ENCODE measurements around the gene PIK3R5.
"Not testable (repeated sequence)": the region's sequence is repeated elsewhere in the genome, so short reads cannot be mapped to it uniquely, and the experiment has no call there.

PIK3R5 gene

DNA sequence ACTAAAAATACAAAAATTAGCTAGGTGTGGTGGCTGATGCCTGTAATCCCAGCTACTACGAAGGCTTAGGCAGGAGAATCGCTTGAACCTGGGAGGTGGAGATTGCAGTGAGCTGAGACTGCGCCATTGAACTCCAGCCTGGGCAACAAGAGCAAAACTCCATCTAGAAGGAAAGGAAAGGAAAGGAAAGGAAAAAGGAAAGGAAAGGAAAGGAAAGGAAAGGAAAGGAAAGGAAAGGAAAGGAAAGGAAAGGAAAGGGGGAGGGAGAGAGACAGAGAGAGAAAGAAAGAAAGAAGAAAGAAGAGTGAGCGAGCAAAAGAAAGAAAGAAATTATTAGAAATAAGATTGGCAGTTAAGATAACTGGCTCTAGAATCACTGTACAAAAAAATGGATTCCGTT, 18.7 kb upstream of the PIK3R5 start:
- not testable (repeated sequence) for DNase-seq

DNA sequence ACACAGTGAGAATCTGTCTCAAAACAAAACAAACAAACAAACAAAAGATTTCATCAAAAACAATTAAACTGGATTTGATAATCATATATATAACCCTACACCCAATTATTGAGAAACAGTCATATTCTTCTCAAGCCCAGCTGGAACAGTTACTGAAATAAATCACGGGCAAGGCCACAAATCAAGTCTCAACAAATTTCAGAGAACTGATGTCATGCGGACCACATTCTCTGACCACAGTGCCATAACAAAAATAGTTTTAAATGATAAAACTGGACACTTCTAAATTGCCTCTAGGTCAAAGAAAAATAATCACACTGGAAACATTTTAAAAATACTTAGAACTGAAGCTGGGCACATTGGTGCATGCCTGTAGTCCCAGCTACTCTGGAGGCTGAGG, 15.9 kb upstream of the PIK3R5 start:
- no peak for DNase-seq

DNA sequence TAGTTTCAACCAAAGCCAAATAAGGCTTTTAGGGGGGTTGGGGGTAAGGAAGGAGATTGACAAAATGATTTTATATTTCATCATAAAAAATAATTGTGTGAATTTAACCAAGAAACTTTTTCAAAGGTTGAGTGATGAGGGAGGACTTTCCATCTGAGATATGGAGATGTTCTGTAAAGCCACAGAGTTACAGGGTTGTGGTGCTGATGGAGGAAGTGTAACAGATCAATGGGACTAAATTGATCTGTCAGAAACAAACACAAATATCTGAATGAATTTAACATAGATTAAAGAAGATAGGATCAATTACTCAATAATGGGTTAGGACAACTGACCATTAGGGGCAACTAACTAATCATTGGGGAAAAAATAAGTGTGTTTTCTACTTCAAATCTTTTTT, 14.2 kb upstream of the PIK3R5 start:
- no peak for DNase-seq

- DNase-seq = no peak
Observed at GRCh38 chr17:8976638-8977037, 11.1 kb upstream of the PIK3R5 start.

DNA sequence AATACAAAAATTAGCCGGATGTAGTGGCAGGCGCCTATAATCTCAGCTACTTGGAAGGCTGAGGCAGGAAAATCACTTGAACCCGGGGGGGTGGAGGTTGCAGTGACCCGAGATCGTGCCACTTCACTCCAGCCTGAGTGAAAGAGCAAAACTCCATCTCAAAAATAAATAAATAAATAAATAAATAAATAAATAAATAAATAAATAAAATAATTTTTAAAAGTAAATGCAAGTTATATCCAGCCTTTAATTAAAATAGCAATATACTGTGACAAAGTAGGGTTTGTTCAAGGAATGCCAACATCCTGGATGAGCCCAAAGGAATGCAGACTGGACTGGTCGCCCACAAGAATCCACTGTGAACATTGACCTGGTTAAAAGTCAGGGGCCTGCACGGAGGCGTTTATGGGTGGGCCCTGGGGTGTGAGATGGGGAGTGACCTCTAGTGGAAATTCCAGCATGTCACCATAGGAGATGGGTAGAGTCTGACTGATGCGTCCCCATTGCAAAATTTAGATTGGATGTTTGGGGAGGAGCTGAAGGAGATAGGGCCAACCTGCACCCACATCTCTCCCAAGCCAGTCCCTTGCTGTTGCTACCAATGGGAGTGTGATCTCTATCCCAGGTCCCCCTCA, 9.7 kb upstream of the PIK3R5 start:
- DNase-seq = no peak

GRCh38 chr17:8969901-8970300, 4.4 kb upstream of the PIK3R5 start:
- no peak for DNase-seq

DNA sequence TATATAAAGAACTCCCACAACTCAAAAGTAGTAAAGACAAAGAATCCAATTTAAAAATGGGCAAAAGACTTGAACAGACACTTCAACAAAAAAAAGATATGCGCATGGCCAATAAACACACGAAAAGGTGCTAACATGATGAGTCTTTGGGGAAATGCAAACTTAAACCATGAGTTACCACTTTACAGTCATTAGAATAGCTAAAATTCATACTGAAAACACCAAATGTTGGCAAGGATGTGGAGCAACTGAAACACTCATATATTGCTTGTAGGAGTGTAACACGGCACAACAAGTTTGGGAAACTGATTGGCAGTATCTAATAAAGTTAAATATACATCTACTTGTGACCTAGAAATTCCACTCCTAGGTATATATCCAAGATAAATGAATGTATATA, 3.0 kb upstream of the PIK3R5 start:
- DNase-seq = no peak

DNA sequence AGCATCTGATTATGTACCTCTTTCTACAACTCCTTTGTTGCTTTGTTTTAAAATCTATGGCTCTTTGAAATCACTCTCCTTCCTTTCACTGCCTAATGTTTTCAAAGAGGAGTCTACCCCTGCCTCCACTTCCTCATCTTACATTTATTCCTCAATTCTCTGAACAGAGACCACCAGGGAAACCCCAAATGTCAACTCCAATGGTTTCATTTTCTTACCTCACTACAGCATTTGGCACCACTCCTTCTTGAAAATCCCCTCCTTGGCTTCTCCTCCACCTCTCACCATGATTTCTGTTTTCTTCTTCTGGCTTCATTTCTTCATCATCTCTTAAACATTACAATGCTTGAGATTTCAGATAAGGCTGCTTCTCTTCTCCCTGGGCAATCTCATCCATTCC, 2.4 kb upstream of the PIK3R5 start:
- no peak for DNase-seq

- no peak for DNase-seq
Observed at GRCh38 chr17:8966926-8967325, 1.4 kb upstream of the PIK3R5 start.

- DNase-seq = no peak
Observed at GRCh38 chr17:8964801-8965393, 610 bp downstream of the PIK3R5 start.

GRCh38 chr17:8963647-8964258, 1.8 kb downstream of the PIK3R5 start:
- DNase-seq = no peak

GRCh38 chr17:8963014-8963413, 2.5 kb downstream of the PIK3R5 start:
- no peak for DNase-seq

DNA sequence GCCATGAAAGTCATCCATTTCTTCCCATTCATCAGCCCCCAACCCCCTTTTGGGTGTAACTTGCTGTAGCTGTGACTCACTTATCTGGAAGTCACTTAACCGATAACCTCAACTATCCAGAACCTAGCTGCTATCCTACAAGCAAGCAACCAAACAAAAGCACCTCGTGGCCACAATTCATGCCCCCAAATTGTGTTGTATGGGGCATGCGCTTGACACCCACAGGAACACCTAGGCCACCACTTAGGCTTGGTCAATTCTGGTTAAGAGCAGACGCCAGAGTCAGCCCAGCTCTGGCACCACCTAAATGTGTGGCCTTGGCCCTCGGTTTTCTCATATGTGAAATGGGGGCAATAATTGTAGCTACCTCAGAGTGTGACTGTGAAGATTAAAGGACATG, 3.7 kb downstream of the PIK3R5 start:
- no peak for DNase-seq

DNA sequence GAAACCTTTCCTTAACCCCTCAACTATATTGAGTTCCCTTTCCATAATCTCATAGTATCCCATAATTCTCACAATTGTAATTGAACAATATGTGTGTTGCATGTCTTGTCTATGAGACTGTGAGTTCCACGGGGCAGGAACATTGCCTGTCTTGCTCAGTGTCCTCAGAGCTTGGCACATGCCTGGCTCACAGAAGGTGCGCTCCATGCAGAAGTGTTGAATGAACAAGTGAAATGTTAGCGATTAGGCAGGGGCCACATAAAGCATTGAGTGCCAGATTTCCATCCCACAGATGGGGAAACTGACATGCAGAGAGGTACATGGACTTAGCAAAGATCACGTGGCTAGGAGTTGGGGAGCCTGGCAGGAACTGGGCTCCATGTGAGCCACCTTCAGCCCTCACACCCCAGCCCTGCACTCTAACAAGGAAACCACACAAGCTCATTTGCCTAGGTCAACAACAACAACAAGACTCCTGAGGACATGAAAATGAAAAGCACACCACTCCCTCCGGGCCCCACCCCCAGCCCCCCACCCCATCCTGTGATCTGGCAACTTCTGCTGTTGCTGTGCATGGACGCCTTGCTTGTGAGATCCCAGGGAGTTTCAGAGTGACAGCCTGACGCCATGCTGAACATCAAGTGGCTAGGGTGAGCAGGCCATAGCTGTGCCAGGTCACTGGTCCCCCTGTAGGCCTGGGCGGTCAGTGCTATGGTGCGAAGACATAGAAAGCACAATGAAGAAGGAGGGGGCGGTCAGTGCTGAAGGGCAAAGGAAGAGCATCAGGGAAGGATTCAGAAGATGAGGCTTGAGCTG, 5.0 kb downstream of the PIK3R5 start:
- no peak for DNase-seq

DNA sequence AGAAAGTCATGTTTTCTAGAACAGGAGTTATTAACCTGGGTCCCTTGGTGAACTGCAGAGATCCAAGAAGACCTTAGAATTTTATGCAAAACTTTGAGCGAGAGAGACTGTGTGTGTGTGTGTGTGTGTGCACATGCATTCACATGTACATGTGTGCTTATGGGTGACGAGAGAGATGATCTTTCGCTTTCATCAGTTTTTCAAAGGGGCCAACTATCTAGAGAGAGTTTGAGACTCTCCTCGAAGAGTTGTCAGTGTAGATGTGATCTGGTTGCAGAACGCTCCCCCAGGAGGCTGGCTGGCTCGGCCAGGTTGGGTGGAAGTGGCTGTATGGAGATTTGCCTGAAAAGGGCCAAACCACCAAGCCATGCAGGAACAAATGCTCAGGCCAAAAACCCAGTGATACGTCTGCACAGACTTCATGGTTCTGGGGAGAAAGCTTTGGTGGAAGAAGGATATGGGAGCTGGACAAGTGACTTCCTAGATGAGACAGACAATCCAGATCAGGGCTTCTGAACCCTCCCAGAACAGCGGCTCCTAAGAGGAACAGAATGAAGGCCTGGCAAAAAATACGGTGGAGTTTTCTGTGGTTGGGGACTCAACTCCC, 6.1 kb downstream of the PIK3R5 start:
- no peak for DNase-seq

- no peak for DNase-seq
Observed at GRCh38 chr17:8957721-8958120, 7.8 kb downstream of the PIK3R5 start.

GRCh38 chr17:8956465-8956902, 9.0 kb downstream of the PIK3R5 start:
- no peak for DNase-seq

DNA sequence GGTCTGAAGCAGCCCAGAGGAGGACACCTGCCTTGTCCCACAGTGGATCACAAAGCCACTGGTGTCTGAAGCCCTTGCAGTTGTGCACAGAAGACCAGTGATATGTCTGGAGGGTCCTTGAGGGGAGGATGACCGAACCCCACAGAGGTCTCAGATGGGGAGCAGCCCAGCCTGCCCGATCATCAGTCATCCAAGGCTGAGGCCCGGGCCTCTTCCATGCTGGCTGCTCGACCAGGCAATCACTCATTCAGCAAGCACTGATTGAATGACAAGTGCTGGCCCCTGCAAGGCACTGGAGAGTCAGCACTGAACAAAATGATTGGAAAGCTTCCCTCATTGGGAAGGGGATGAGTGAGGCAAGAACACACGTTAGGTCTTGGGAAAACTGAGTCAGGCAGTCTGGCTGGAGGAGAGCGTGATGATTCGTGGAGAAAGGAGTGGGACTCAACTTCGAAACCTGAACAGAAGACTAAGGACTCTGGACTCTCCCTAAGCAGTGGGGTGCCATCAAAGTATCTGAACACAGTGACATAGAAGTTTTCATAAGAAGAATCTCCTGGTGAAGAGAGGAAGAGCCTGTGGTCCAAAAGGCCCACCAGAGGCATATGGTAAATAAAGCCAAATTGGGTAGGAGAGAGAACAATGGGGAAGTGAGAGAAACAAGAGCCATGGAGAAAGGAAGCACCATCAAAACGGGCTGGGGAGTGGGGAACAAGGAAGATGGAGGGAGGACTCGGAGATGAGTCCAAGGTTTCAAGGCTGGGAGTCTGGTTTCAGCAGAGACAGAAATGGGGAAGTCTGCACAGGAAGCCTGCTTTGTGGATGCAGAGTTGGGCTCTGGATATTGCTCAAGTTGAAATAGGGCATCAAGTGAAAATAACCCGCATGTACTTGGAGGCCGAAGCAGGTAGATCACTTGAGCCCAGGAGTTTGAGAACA, 10.2 kb downstream of the PIK3R5 start:
- DNase-seq = no peak

- peak; percentile 33 for DNase-seq
Observed at GRCh38 chr17:8954339-8954738, 11.2 kb downstream of the PIK3R5 start.

GRCh38 chr17:8953156-8953885, 12.2 kb downstream of the PIK3R5 start:
- no peak for DNase-seq

GRCh38 chr17:8952191-8952590, 13.3 kb downstream of the PIK3R5 start:
- no peak for DNase-seq
